Activated CD8-positive, alpha-beta memory T cell treated with anti-CD3 and anti-CD28 coated beads, Interleukin-2, amount 50 U/mL, for 1 hour (primary cell): Measurements from ENCODE around the gene EN1.

Experiments used
- DNase-seq: peaks from one replicate; pipeline ENCODE4 v3.0.0-alpha.2; 2020; ENCODE audit errors: extremely low read depth

The EN1 gene

DNA sequence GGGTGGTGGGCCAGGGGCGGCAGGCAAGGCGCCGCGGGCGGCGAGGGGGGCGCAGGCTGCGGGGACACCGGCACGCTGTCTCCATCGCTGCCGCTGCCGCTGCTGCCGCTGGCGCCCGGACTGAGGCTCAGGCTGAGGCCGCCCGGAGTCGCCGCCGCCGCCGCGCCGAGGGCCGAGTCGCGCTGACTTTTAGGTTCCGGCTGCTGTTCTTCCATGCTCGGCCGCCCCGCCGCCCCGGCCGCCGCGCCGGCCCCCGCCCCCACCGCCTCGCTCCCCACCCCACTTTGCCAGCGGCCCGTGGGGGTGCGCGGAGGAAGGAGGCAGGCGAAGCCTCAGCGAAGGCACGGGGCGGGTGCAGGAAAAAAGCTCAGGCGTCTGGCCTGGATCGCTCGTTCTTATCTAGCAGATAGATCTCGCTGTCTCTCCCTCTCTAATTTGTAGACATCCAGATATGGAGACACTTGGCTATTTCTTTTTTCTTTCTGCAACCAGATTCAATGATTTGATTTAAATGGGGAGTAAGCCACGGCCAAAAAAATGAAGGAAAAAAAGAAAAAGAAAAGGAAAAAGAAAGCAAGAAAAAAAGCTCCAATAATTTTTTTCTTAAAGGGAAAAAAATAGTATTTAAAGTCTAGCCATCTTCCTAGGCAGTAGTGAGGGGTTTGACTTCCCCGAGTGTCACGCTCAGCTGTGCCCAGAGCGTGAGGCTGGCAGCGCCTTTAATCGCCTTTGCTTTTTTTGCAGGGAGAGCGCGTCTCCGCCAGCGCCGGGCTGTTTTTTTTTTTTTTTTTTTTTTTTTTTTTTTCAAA, at the start of gene EN1:
Gene EN1 (minus strand): TSS at position 696 of the 809 bp plus-strand sequence. CDS start 481 bp downstream, at position 215.
- DNase-seq, result no peak

DNA sequence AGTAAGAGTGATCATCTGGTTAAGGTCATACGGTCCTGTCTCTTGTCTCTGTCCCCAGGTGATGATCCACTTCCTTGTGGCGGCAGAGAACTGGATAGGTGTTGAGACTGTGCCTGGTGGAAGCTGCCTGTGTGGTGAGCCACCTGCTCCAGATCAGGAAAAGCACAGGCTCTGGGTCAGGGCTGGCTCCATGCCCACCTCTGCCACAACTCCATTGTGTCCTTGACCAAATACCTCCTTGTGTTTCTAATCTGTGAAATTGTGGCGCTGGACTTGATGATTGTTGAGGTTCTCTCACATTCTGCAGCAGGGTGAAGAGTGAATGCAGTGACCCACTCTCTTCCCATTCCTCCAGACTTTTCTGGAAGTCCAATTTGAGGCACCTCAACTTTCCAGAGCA, 45.7 kb upstream of the EN1 start:
- DNase-seq, result no peak

DNA sequence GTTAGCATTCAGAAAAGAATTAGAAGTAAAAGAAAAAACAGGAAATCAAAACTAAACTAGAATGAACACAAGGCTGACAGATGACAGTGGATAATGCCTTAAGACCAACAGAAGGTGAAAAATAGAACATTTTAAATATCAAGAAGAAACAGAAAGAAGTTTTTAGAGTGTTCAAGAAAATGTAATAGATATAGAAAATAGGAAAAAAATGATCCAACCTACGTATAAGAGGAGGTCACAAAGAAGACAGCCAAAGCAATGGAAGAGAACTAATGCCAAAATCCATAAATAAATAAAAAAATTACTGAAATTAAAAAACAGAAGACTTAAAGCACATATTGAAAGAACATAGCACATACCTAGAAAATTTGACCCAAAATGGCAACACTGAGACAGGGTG, 42.5 kb upstream of the EN1 start:
- no peak for DNase-seq

DNA sequence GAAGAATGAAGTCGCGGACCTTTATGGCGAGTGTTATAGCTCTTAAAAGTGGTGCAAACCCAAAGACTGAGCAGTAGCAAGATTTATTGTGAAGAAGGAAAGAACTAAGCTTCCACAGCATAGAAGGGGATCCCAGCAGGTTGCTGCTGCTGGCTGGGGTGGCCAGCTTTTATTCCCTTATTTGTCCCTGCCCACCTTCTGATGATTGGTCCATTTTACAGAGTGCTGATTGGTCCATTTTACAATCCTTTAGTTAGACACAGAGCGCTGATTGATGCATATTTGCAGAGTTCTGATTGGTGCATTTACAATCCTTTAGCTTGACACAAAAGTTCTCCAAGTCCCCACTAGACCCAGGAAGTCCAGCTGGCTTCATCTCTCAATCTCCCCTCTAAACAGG, 36.3 kb upstream of the EN1 start:
- no peak for DNase-seq

DNA sequence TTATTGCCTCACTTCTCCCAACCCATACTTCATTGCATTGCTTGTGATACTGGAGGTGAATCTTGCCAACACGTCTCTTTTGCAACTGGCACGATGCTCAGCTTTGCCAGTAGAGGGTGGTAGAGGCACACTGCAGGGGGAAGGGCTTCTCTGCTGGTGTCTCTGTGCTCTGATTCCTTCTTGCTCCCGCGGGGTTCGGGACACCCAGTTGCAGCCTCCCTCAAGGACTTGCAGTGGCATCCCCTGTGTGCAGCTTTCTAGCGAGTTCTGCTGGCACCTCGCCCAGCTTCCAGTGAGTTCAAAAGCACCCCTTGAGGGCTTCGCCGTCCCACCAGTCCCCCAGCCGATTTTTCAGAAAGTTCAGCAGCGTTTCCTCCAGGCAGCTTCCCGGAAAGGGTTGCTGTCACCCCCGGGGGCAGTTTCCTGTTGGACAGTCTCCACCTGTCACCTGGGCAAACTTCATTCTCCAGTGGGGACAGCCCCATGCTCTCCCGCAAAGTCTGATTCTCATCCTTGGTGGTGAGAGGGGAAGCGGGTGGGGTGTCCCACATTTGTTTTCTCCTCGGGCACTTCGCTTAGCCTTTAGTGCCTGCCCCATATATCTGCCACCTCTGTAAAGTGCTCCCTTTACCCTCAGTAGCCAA, 35.4 kb upstream of the EN1 start:
- DNase-seq, result peak; percentile 27

DNA sequence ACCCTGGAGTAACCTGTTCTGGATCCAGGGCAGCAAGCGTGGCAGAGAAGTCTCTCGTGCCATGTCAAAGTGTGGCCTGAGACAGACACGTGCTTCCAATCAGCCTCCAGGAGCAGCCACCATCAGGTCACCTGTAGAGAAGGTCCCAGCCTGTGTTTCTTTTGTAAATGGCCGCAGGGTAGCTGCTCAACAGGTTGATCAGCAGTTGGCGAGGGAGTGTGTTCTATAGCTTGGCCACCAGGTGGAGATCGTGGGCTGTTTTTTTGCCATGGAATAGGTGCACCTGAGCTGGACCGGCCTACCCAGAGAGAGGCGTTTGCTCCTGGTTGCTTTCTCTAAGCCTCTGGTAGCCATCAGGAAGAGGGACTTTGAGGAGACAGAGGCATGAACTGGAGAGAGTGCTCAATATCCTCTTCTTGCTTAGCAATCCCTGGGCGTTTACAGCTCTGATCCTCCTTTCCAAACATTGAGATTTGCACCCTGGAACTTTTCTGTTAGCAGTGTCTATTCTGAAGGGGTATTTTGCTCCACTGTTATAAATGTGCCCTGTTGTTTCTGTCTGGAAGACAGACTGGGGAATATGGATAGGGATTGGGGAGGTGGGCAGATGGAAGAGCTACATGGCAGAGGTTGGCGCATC, 34.2 kb upstream of the EN1 start:
- no peak for DNase-seq

DNA sequence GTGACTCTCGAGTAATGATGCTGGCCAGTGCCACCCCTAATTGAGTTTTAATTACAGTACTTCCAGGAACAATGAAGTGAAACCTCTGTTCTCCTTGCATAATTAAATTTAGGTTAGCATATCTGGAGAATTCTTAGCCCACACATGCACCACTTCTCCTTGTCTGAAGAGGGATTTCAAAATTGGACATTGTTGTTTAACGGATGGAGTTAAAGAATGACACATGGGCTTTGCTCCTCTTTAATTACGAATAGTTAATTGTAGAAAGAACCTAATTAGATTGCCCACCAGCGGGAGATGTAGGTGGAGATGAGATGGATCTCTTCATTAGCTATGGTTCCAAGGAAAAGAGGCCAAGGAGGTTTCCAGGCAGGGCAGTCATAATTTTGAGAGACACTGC, 33.1 kb upstream of the EN1 start:
- DNase-seq, result no peak

DNA sequence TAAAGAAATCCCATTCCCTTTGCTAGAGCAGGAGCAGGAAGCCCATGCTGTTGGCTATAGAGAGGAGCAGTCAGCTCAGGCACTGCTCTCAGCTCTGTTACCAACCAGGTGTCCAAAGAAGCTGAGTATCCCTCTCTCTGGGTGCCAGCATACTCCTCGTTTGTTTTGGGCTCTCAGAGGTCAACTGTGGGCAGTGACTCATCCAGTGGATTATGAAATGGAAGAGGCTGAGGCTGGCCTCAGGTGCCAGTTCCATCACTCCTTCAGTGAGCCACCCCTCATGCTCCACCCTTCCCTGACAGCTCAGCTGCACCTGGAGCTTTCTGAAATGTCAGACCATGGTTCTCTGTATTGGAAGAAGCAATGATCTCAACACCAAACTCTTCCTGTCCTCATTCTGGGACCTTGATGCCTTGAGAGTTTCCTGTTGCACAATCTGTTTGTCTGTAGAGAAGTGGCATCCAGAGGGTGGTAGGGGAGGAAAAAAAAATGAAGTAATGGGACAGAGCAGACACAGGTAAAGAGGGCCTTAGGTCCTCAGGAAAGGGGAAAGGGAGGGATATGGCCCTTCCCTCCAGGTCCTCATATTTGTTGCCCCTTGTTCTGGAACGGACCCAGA, 31.2 kb upstream of the EN1 start:
- DNase-seq, result no peak

DNA sequence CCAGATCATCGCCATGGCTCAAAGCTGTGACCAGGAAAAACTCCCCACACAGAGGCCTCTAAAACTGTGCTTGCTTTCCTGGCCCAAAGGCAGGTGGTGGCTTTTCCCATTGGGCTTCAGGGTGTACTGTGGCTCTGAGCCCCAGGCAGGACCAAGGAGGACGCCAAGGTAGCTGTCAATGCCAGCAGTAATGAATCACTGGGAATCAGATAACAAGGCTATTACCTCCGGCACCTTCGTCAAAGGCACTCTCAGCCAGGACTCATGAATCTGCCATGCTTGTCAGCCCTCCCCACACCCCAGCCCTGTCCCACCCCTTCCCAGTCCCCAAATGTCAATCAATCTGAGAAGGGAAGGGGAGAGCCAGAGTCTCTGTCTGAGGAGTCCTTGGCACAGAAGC, 27.9 kb upstream of the EN1 start:
- DNase-seq, result no peak

DNA sequence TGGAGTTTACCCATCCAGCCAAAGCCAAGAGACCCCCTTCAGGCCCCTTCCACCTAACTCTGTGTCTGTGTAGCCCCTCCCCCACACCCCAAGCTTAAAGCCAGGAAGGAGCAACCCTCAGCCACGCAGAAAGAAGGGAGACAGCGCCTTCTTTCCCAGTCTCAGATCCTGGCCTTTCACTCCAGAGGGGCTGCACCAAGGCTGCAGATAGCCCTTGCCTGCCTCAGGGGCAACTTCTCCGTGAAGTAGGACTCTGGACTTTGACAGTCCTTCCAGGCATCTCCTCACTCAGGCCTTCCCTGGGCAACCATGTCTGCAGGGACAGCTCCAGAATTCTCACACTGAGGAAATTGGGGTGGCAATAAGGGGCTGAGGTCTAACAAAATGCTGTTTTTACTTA, 26.9 kb upstream of the EN1 start:
- DNase-seq, result no peak

DNA sequence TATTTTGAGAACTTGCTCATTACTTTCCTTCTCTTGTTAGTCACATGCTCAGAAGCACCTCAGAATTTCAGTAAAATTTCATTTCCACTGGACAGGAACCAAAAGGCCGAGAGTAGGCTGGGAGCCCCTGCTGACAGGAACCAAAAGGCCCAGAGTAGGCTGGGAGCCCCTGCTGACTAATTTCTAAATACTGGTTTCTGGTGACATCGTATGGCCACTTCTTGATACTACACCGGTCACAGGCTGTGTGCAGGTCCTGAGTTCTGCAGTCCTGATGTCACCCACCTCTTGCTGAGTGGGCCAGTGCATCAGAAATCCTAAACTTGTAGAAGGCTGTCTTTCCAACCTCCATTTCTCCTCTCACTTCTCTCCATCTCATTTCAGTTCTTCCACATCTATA, 17.7 kb upstream of the EN1 start:
- no peak for DNase-seq

DNA sequence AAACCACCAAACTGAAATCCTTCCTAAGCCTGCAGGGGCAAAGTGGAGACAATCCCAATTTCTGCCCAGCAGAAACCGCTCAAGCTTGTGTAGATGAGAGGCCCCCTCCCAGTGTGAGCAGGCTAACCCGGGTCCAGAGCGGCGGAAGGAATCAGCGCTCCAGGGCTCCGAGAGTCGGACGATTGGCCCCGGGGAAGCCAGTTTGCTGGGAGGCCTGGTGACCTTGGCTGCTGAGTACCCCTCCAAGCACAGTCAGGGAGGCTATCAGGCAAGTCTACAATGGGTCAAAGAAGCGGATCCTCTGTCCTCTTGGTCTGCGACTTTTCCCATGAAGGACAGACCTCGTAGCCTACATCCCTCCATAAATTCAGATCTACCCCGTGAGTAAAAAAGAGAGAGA, 16.8 kb upstream of the EN1 start:
- DNase-seq, result no peak

DNA sequence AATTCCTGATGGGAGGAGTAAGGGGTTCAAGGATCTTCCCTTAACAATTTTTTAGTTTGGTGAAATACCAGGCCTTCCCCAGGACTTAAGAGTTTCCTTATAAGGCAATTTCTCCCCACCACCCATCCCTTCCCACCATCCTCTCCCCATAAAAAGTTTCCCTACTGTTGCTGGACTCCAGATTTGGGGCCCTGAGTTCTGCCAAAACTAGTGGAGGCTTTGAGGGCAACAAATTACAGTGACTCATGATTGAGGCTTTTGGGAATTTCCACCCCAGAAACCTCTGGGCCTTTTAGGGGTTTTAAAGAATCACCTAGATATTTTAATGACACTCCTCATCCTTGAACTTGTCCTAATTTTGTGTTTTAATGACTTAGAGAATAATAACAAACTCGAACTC, 14.3 kb upstream of the EN1 start:
- no peak for DNase-seq

DNA sequence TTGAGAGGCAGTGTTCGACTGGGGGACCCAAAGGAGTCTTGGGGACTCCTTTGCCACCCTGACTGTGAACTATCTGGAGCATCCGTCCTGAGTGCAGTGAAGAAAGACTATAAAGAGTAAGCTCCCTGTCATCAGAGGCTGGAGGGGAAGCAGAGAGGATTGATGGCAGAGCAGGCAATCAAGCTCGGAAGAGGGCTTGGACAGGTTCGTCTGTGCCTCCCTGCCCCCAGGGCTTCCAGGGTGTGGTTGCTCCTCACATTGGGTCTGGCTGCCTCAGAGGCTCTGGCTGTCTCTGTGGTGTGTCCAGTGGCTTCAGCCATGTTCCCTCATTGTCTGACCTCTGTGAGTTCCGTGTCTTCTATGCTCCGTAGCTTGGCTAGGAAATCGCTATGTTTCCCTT, 13.8 kb upstream of the EN1 start:
- no peak for DNase-seq

DNA sequence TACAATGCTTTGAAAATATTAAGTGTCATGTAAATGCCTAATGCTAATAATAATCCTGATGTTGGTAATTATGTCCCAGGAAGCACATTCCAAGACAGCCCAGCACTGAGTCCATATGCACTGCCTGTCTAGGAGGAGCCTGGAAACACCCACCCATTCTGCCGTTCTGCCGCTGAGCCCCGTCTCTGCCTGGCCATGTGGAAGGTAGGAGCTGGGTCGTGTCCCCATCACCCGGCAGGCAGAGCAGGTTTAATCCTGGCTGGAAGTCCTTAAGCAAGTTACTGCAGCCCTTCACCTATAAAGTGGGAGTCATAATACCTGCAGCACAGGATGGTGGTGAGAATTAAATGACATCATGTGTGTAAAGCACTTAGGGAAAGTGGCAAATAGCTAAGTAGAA, 13.1 kb upstream of the EN1 start:
- DNase-seq, result no peak

DNA sequence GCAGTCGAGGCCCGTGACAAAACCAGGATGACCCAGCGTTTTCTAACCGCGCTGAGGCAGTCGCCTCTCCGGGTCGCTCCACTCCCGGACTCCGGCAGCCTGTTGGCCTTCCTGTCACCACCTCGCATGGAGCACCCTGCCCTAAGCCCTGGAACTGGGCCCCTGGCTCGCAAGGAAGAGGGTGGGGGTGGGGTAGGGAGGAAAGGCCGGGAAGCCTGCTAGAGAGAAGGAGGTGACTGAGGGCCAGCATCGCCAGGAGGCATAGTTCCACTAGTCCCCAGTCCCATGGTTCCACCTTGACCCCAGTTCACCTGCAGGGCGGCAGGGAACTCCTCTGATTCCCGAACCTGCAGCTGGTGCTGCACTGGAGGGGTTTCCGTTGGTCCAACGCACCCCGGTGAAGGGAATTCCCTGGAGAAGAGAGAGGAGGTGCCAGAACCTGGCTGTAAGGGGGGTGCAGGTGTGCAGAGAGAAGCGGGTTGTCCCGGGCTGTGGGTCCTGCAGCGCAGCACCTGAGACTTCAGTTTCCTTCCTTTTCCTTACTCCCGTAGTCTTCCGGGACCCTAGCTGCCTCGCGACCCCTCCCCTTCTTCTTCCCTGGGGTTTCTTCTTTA, 11.8 kb upstream of the EN1 start:
- DNase-seq, result no peak

DNA sequence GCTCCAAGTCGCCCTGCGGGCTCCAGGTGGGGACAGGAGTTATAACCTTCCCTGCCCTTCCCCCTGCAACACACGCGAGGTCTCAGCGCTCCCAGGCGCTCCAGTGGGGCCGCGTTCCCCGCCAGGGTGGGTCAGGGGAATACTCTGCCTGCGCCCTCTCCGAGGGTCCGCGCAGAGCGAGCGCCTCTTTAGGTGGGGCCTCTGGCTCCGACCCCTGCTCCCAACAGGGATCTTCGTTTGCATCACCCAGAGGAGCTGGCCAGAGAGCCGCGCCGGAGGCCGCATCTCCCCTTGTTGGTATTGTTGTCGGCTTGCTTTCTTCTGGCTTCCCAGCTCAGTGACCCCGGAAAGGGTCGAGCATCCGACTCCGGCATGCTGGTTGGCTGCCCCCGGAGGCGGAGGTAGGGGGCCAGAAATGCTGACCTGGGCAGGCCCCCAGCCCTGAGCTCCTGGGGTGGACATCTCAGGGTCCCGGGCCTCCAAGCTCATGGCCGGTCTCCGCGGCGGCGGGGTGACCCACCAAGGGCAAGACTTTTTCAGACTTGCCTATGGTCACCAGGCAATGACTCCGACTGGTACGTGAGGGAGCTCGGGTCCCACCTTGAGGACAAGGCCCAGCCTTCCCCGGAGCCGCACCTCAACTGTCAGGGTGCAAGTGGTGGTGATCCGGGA, 11.2 kb upstream of the EN1 start:
- DNase-seq, result no peak

DNA sequence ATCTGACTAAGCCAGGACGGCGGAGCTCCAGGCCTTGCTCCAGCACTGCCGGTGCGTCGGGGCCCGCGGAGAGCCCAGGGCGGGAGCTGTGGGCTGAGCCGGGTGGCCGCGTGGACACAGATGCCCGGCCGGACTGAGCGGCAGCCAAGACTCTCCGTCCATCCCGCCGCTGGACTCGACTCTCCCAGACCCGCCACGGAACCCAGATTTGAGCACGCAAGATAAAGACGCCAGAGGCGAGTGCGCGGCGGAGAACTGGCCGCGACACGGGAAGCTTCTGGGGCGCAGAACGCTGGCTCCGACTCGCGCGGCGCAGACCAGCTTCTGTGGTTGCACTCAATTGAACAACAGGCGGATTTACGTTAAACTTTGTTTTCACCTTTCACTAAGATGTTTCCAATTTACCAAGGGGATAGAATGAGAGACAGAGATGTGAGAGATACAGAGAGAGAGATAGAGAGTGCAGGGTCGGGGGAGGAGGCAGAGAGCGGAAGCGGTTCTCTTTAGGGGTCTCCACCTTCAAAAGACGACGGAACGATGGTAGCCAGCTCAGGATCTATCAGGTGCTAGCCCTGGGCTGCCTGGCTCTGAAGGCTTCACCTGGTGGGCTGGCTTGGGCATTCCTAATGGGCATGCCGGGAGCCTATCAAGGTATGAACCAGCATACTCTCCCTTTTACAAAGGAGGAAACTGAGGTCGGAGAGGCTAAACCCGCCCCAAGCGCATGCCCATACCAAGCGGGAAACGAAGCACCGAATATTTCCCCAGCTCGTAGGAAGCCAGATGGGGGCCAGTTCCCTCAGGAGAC, 10.4 kb upstream of the EN1 start:
- no peak for DNase-seq

DNA sequence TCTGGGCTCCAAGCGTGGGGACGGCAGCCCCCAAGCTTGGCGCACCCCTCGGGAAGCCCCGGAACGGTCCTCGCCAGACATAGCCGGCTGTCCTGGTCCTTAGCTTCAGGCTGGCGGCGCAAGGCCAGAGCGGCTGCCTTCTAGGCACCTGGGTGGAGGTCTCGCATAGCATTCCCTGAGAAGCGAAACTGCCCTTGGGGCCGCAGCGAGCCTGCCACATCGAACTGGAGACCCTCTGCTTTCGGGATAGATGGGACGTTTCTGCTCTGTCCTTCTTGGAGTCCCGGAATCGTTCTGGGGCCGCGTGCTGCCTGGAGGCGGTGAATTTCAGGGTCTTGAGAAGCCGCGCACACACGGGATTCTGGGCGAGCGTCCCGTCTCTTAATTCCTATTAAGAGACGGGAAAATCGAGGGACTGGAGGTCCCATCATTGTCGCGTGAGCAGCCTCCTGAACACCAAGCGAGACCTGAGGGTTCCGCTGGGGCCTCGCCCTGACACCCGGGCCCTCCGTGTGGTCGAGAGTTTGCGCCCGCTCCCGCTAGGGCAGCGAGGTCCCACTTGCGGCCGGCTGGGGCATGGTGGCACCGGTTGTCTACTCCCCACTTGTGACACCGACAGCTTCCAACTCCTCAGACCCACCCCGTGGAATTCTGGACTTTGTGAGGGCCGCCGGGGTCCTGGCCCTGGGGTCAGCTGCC, 9.7 kb upstream of the EN1 start:
- no peak for DNase-seq

DNA sequence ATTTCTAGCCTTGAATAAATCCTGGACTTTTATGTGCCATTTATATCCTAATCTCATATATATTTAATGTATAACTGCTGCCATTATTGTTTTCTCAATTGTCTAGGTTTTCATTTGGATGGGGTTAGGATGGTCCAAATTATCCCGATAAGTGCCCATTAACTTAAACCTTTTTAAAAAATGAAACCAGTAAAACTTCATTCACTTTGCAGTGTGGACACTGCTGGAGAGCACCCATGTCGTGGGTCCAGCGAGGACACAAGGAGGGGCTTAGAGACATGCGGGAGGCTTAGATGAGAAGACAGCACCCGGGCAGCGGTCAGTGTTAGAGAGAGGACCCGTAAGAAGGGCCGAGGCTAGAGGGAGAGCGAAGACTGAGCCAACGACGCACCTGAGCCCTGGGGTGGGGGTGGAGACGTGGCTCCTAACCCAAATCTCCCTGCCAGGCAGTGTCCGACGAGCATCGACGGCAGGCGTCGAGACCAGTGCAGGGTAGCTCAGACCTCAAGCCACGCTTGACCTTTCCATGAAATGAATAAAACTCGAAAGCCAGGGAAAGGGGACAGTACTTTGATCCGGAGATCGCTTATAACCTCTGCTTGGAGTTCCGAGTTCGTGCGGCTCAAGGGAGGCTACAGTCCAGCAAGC, 9.0 kb upstream of the EN1 start:
- DNase-seq, result no peak
